ENCODE results near the gene EHBP1L1. TPM values are rescaled to one million over a fixed set of nuclear protein-coding genes. Genes with fewer than 3 reads are reported as not detected.

EHBP1L1 gene
- total and polyA plus RNA-seq, 2 of the 13 experiments (the other 11 are each of a cell fraction or from before 2014, with no cell fraction given) = 8.3 to 10.6 TPM

- TF ChIP-seq ZBTB49 (CRISPR knock-in tag; IDR thresholded peaks at IDR 0.05; ENCODE audit: borderline replicate concordance) (no peak), RERE (CRISPR knock-in tag; IDR thresholded peaks at IDR 0.05; ENCODE audit: low read depth) (no peak; the same call in 1 of the 2 replicates), PHF20 (CRISPR knock-in tag; IDR thresholded peaks at IDR 0.05) (peak; percentile 97), DPF2 (CRISPR knock-in tag; IDR thresholded peaks at IDR 0.05; ENCODE audit: borderline replicate concordance, low read depth) (no peak), SALL2 (CRISPR knock-in tag; IDR thresholded peaks at IDR 0.05) (peak; percentile 83), SKIL (CRISPR knock-in tag; IDR thresholded peaks at IDR 0.05; ENCODE audit: borderline replicate concordance) (0 out of 2 replicates have a peak, but pooled peaks have one; percentile 40), SIX4 (CRISPR knock-in tag; IDR thresholded peaks at IDR 0.05) (0 out of 2 replicates have a peak, but pooled peaks have one; percentile 34), MAF1 (CRISPR knock-in tag; IDR thresholded peaks at IDR 0.05; ENCODE audit: borderline replicate concordance) (0 out of 2 replicates have a peak, but pooled peaks have one; percentile 11), NFE2 (CRISPR knock-in tag; IDR thresholded peaks at IDR 0.05) (no peak), NCOR1 (IDR thresholded peaks at IDR 0.05; ENCODE audit: borderline replicate concordance, low read length) (peak; percentile 52; the same call in 1 of the 2 replicates), ZNF775 (CRISPR knock-in tag; IDR thresholded peaks at IDR 0.05; ENCODE audit: borderline replicate concordance) (no peak), ZNF577 (CRISPR knock-in tag; IDR thresholded peaks at IDR 0.05; ENCODE audit: borderline replicate concordance, low read depth) (no peak), RFXANK (CRISPR knock-in tag; IDR thresholded peaks at IDR 0.05) (peak; percentile 78; the same call in 1 of the 2 replicates), ZNF350 (CRISPR knock-in tag; IDR thresholded peaks at IDR 0.05; ENCODE audit: borderline replicate concordance, low read depth) (peak; percentile 98; the same call in 1 of the 2 replicates), FOXO1 (CRISPR knock-in tag; IDR thresholded peaks at IDR 0.05) (peak; percentile 82)
Measured at GRCh38 chr11:65569973-65570918, 5.6 kb upstream of the EHBP1L1 start, which contains the start of gene ZNRD2 (continued).

Measured in HepG2 (cell line).